Measurements from ENCODE around the gene RDH8.

- TF ChIP-seq POLR2A (IDR thresholded peaks at IDR 0.05) = no peak
- TF ChIP-seq, protein P1, sequence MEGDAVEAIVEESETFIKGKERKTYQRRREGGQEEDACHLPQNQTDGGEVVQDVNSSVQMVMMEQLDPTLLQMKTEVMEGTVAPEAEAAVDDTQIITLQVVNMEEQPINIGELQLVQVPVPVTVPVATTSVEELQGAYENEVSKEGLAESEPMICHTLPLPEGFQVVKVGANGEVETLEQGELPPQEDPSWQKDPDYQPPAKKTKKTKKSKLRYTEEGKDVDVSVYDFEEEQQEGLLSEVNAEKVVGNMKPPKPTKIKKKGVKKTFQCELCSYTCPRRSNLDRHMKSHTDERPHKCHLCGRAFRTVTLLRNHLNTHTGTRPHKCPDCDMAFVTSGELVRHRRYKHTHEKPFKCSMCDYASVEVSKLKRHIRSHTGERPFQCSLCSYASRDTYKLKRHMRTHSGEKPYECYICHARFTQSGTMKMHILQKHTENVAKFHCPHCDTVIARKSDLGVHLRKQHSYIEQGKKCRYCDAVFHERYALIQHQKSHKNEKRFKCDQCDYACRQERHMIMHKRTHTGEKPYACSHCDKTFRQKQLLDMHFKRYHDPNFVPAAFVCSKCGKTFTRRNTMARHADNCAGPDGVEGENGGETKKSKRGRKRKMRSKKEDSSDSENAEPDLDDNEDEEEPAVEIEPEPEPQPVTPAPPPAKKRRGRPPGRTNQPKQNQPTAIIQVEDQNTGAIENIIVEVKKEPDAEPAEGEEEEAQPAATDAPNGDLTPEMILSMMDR (IDR thresholded peaks at IDR 0.05 in 4 of 5, conservative IDR thresholded peaks at IDR 0.05 in 1 of 5) = no peak
These were observed 6.0 kb downstream of the RDH8 start for GRCh38 chr19:10019246-10019645.

Measured in gastrocnemius medialis (tissue), 4 donors.